ENCODE data around the gene CCDC88A.
"Not testable (repeated sequence)": the region's sequence is repeated elsewhere in the genome, so short reads cannot be mapped to it uniquely, and the experiment has no call there.

Gene CCDC88A

GRCh38 chr2:55385516-55385915 lies 34.1 kb downstream of the CCDC88A start:
- DNase-seq: not testable (repeated sequence)

GRCh38 chr2:55384786-55385185 lies 34.9 kb downstream of the CCDC88A start:
- DNase-seq: no peak

GRCh38 chr2:55371376-55371775 lies 48.3 kb downstream of the CCDC88A start:
- no peak for DNase-seq

- no peak for DNase-seq
Measured at GRCh38 chr2:55370208-55370607, 49.4 kb downstream of the CCDC88A start.

- DNase-seq: no peak
Measured at GRCh38 chr2:55365303-55365702, 54.4 kb downstream of the CCDC88A start.

- no peak for DNase-seq
Measured at GRCh38 chr2:55364189-55365055, 55.2 kb downstream of the CCDC88A start.

GRCh38 chr2:55363636-55364035 lies 56.0 kb downstream of the CCDC88A start:
- DNase-seq: no peak

- DNase-seq: no peak
Measured at GRCh38 chr2:55361465-55362189, 58.0 kb downstream of the CCDC88A start.

GRCh38 chr2:55358451-55358850 lies 61.2 kb downstream of the CCDC88A start:
- DNase-seq: no peak

- no peak for DNase-seq
Measured at GRCh38 chr2:55357927-55358326, 61.7 kb downstream of the CCDC88A start.

GRCh38 chr2:55357164-55357563 lies 62.5 kb downstream of the CCDC88A start:
- DNase-seq: no peak

GRCh38 chr2:55356136-55356535 lies 63.5 kb downstream of the CCDC88A start:
- not testable (repeated sequence) for DNase-seq

GRCh38 chr2:55355451-55355850 lies 64.2 kb downstream of the CCDC88A start:
- no peak for DNase-seq

- no peak for DNase-seq
Measured at GRCh38 chr2:55351672-55352071, 68.0 kb downstream of the CCDC88A start.

- no peak for DNase-seq
Measured at GRCh38 chr2:55345064-55345463, 74.6 kb downstream of the CCDC88A start.

GRCh38 chr2:55338268-55338667 lies 81.4 kb downstream of the CCDC88A start:
- DNase-seq: no peak

- no peak for DNase-seq
Measured at GRCh38 chr2:55334728-55335127, 84.9 kb downstream of the CCDC88A start.

- no peak for DNase-seq
Measured at GRCh38 chr2:55330541-55331297, 88.9 kb downstream of the CCDC88A start.

- DNase-seq: no peak
Measured at GRCh38 chr2:55327470-55328230, 92.0 kb downstream of the CCDC88A start.

- no peak for DNase-seq
Measured at GRCh38 chr2:55314985-55315384, 104.7 kb downstream of the CCDC88A start.

GRCh38 chr2:55311444-55311870 lies 108.2 kb downstream of the CCDC88A start:
- DNase-seq: no peak

- no peak for DNase-seq
Measured at GRCh38 chr2:55309446-55309845, 110.2 kb downstream of the CCDC88A start.

- no peak for DNase-seq
Measured at GRCh38 chr2:55302241-55302640, 117.4 kb downstream of the CCDC88A start.
